ENCODE measurements around the gene C5orf24.
"Not testable (repeated sequence)": the region's sequence is repeated elsewhere in the genome, so short reads cannot be mapped to it uniquely, and the experiment has no call there.

Gene C5orf24

GRCh38 chr5:134835623-134836022, 10.1 kb upstream of the C5orf24 start:
- no peaks in the 10 kb centered on the region for H3K9me3 ChIP-seq (replicated peaks; ENCODE audit: insufficient read depth, low read length)
- no peaks in the 10 kb centered on the region for H3K79me2 ChIP-seq (ENCODE audit: low read length)
- H3F3A ChIP-seq (ENCODE audit: insufficient read depth, low read length), result no peaks in the 10 kb centered on the region
- no peaks in the 10 kb centered on the region for H3K27me3 ChIP-seq (replicated peaks; ENCODE audit: insufficient read depth, low read length)
- DNase-seq, result no peak
- no peak overlapping the region for H2AFZ ChIP-seq (ENCODE audit: low read length)
- no peak overlapping the region for H3K4me2 ChIP-seq (ENCODE audit: low read depth, low read length)
- H3K27ac ChIP-seq (ENCODE audit: low read length), result no peak overlapping the region
- no peaks in the 10 kb centered on the region for H3K4me1 ChIP-seq (ENCODE audit: low read length)
- TF ChIP-seq EZH2phosphoT487 (IDR thresholded peaks at IDR 0.05; ENCODE audit: low read length), result no peak
- TF ChIP-seq EZH2 (optimal IDR thresholded peaks at IDR 0.05; ENCODE audit: low read depth, low read length), result no peak
- TF ChIP-seq CTCF (IDR thresholded peaks at IDR 0.05; ENCODE audit: low read length), result no peak
- H3K9ac ChIP-seq (ENCODE audit: low read length), result no peak overlapping the region
- no peaks in the 10 kb centered on the region for H4K20me1 ChIP-seq (ENCODE audit: insufficient read depth, low read length)
- no peak overlapping the region for H3K4me3 ChIP-seq (ENCODE audit: low read length)
- no peaks in the 10 kb centered on the region for H3K36me3 ChIP-seq (replicated peaks; ENCODE audit: insufficient read depth, low read length)
- H3K9me2 ChIP-seq (replicated peaks; ENCODE audit: insufficient read depth, low read length), result no peaks in the 10 kb centered on the region

- Histone ChIP-seq H3K9ac (ENCODE audit: low read length) (no peak overlapping the region), H3F3A (ENCODE audit: insufficient read depth, low read length) (0 out of 2 replicates have a peak, but pooled peaks cover 3% of the 10 kb centered on the region), H3K4me3 (ENCODE audit: low read length) (no peak overlapping the region), H3K9me2 (replicated peaks; ENCODE audit: insufficient read depth, low read length) (no peaks in the 10 kb centered on the region), H3K36me3 (replicated peaks; ENCODE audit: insufficient read depth, low read length) (no peaks in the 10 kb centered on the region; the same call in 1 of the 2 replicates), H3K79me2 (ENCODE audit: low read length) (no peaks in the 10 kb centered on the region), H3K27ac (ENCODE audit: low read length) (no peak overlapping the region), H2AFZ (ENCODE audit: low read length) (no peak overlapping the region), H3K4me1 (ENCODE audit: low read length) (no peaks in the 10 kb centered on the region), H3K9me3 (replicated peaks; ENCODE audit: insufficient read depth, low read length) (no peaks in the 10 kb centered on the region), H3K4me2 (ENCODE audit: low read depth, low read length) (no peak overlapping the region), H3K27me3 (replicated peaks; ENCODE audit: insufficient read depth, low read length) (no peaks in the 10 kb centered on the region), H4K20me1 (ENCODE audit: insufficient read depth, low read length) (no peaks in the 10 kb centered on the region)
- DNase-seq, result no peak
- TF ChIP-seq EZH2phosphoT487 (IDR thresholded peaks at IDR 0.05; ENCODE audit: low read length) (no peak), CTCF (IDR thresholded peaks at IDR 0.05; ENCODE audit: low read length) (no peak)
Measured at GRCh38 chr5:134837530-134838181, 8.1 kb upstream of the C5orf24 start.

GRCh38 chr5:134838361-134838760, 7.4 kb upstream of the C5orf24 start:
- not testable (repeated sequence) for H3K4me2 ChIP-seq (ENCODE audit: low read depth, low read length); H3K4me3 ChIP-seq (ENCODE audit: low read length); H3K27me3 ChIP-seq (replicated peaks; ENCODE audit: insufficient read depth, low read length); H3K4me1 ChIP-seq (ENCODE audit: low read length); H3K9me3 ChIP-seq (replicated peaks; ENCODE audit: insufficient read depth, low read length); H2AFZ ChIP-seq (ENCODE audit: low read length); H3K36me3 ChIP-seq (replicated peaks; ENCODE audit: insufficient read depth, low read length); H3K79me2 ChIP-seq (ENCODE audit: low read length); DNase-seq; H3K9ac ChIP-seq (ENCODE audit: low read length); H3K27ac ChIP-seq (ENCODE audit: low read length); H3K9me2 ChIP-seq (replicated peaks; ENCODE audit: insufficient read depth, low read length); H4K20me1 ChIP-seq (ENCODE audit: insufficient read depth, low read length); H3F3A ChIP-seq (ENCODE audit: insufficient read depth, low read length)

- no peak for TF ChIP-seq EZH2phosphoT487 (IDR thresholded peaks at IDR 0.05; ENCODE audit: low read length)
- Histone ChIP-seq H3K9me2 (replicated peaks; ENCODE audit: insufficient read depth, low read length) (no peaks in the 10 kb centered on the region), H3K27ac (ENCODE audit: low read length) (no peak overlapping the region), H4K20me1 (ENCODE audit: insufficient read depth, low read length) (no peaks in the 10 kb centered on the region), H3K4me1 (ENCODE audit: low read length) (peaks cover 6% of the 10 kb centered on the region), H2AFZ (ENCODE audit: low read length) (no peak overlapping the region), H3K27me3 (replicated peaks; ENCODE audit: insufficient read depth, low read length) (no peaks in the 10 kb centered on the region), H3F3A (ENCODE audit: insufficient read depth, low read length) (0 out of 2 replicates have a peak, but pooled peaks cover 7% of the 10 kb centered on the region), H3K9me3 (replicated peaks; ENCODE audit: insufficient read depth, low read length) (no peaks in the 10 kb centered on the region), H3K36me3 (replicated peaks; ENCODE audit: insufficient read depth, low read length) (no peaks in the 10 kb centered on the region; the same call in 1 of the 2 replicates), H3K4me2 (ENCODE audit: low read depth, low read length) (no peak overlapping the region), H3K79me2 (ENCODE audit: low read length) (no peaks in the 10 kb centered on the region), H3K4me3 (ENCODE audit: low read length) (no peak overlapping the region), H3K9ac (ENCODE audit: low read length) (no peak overlapping the region)
- no peak for DNase-seq
Measured at GRCh38 chr5:134840811-134841210, 5.0 kb upstream of the C5orf24 start.
